DOHH2 (cell line): ENCODE measurements around the gene CRYBG1.

Experiments used
- EZH2phosphoT487 ChIP-seq: fragments of 200-600 bp; sonication (generic); IDR thresholded peaks from 2 replicates; pipeline ENCODE4 v1.6.1; 2017; ENCODE audit warnings: borderline replicate concordance, mild to moderate bottlenecking, antibody characterized with exemption, low read length, moderate library complexity, mixed read lengths
- TF ChIP-seq, protein P1 (sequence below): fragments of 200-600 bp; sonication (generic); IDR thresholded peaks from one replicate; pipeline ENCODE4 v1.5.1; 2014; ENCODE audit warnings: antibody characterized with exemption, mild to moderate bottlenecking, low read depth, low read length; ENCODE audit not compliant: poor library complexity, severe bottlenecking

DNA sequence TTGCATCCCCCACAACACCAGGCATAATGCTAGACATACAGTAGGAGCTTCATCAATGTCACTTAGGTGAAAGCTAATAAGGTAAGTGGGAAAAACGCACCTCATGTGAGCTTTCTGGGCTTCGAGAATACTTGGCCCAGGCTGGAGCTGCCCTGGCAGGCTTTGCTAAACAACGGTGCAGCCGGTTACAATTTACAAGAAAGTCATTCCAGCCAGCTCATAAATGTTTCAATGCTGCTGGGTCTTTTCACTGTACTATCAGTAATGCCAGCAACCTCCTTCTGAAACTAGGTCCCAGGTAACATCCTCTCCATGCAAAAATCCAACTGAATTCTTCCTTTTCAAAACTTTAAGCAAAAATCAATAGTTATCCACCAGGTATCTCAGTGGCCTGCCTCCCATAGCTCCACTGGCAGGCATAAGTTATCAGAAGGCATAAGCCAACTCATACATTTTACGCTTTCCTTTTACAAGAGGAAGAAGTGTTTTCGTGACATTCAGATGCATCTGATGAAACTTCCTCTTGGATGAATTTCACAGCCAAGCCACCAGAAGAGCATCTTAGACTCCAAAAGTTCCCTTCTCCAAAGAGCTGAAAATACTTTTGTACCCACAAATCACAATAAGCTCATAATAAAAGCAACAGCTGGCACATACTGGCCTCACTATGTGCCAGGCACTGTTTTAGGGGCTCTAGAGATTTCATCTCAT is 212.5 kb downstream of the CRYBG1 start:
- TF ChIP-seq, protein P1, sequence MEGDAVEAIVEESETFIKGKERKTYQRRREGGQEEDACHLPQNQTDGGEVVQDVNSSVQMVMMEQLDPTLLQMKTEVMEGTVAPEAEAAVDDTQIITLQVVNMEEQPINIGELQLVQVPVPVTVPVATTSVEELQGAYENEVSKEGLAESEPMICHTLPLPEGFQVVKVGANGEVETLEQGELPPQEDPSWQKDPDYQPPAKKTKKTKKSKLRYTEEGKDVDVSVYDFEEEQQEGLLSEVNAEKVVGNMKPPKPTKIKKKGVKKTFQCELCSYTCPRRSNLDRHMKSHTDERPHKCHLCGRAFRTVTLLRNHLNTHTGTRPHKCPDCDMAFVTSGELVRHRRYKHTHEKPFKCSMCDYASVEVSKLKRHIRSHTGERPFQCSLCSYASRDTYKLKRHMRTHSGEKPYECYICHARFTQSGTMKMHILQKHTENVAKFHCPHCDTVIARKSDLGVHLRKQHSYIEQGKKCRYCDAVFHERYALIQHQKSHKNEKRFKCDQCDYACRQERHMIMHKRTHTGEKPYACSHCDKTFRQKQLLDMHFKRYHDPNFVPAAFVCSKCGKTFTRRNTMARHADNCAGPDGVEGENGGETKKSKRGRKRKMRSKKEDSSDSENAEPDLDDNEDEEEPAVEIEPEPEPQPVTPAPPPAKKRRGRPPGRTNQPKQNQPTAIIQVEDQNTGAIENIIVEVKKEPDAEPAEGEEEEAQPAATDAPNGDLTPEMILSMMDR = no peak
- TF ChIP-seq EZH2phosphoT487 = no peak
